AG04449 (cell line): ENCODE results near the gene MELK.

Experiments
- CTCF ChIA-PET: fragments of 350-600 bp; formaldehyde crosslinking; extraction: SDS; loops from one replicate; lab custom pipeline; 2021; ENCODE audit warnings: antibody characterized with exemption; lab: Yijun Ruan, JAX
- POLR2A ChIA-PET: fragments of 400-600, 350-600 bp; formaldehyde crosslinking; extraction: SDS; loops from one replicate; lab custom pipeline; 2020; ENCODE audit warnings: antibody characterized with exemption, inconsistent platforms; lab: Yijun Ruan, JAX
- DNase-seq: peaks from one replicate; pipeline ENCODE4 v3.0.0-alpha.2; 2010; ENCODE audit warnings: low read depth, low spot score
- H3K4me3 ChIP-seq: 2 replicates; pipeline ENCODE4 v1.5.1; 2011; ENCODE audit warnings: low read depth, mild to moderate bottlenecking, control low read depth, low read length
- TF ChIP-seq, protein P1 (sequence below): IDR thresholded peaks from one replicate; pipeline ENCODE4 v1.5.1; 2011; ENCODE audit warnings: mild to moderate bottlenecking, moderate library complexity, low read length, control low read depth, inconsistent platforms; ENCODE audit not compliant: insufficient read depth; ENCODE audit errors: missing control alignments

The MELK gene

DNA sequence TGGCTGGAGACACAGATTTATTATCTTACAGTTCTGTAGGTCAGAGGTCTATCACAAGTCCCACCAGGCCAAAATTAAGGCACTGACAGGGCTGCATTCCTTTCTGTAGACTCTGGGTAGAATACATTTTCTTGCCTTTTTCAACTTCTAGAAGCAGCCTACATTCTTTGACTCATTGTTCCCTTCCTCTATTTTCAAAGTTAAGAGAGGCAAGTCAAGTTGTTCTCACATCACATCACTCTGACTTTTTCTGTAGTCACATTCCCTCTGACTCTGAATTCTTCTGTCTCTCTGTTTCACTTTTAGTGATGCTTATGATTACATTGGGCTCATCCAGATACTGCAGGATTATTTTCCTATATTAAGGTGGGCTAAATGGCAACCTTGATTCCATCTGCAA lies 119.0 kb downstream of the MELK start:
- POLR2A ChIA-PET: no interaction called here
- no peak for DNase-seq
- CTCF ChIA-PET: no interaction called here
- TF ChIP-seq, protein P1, sequence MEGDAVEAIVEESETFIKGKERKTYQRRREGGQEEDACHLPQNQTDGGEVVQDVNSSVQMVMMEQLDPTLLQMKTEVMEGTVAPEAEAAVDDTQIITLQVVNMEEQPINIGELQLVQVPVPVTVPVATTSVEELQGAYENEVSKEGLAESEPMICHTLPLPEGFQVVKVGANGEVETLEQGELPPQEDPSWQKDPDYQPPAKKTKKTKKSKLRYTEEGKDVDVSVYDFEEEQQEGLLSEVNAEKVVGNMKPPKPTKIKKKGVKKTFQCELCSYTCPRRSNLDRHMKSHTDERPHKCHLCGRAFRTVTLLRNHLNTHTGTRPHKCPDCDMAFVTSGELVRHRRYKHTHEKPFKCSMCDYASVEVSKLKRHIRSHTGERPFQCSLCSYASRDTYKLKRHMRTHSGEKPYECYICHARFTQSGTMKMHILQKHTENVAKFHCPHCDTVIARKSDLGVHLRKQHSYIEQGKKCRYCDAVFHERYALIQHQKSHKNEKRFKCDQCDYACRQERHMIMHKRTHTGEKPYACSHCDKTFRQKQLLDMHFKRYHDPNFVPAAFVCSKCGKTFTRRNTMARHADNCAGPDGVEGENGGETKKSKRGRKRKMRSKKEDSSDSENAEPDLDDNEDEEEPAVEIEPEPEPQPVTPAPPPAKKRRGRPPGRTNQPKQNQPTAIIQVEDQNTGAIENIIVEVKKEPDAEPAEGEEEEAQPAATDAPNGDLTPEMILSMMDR: no peak
- H3K4me3 ChIP-seq: no peak overlapping the region

DNA sequence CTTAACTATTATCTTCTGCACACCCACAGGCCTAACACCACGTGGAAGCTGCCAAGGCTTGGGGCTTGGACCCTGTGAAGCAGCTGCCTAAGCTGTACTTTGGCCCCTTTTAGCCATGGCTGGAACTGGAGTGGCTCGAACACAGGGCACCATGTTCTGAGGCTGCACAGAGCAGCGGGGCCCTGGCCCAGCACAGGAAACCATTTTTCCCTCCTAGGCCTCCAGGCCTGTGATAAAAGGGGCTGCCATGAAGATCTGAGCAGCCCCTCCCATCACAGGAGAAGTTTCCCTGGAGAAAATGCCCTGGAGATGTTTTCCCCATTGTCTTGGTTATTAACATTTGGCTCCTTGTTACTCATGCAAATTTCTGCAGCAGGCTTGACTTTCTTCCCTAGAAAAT lies 126.3 kb downstream of the MELK start:
- no peak for DNase-seq

DNA sequence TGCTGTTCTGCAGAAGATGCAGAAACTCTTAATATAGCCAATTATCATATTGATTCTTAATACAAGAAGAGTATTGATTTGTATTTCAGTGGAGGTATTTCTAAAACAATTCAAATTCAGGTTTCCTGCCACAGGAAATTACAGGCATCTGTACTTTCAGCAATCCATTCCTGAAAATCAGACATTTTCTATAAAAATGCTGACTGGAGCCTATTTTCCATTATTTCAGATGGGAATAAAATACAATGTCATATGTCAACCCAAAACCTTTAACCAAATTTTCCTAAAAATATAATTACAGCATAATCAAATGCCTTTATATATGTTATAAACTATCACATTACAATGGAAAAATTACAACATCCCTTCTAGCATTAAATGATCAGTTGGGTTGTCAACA lies 131.5 kb downstream of the MELK start:
- DNase-seq: no peak
- TF ChIP-seq, protein P1: no peak
- ChIA-PET POLR2A (no interaction called here), CTCF (no interaction called here)
- H3K4me3 ChIP-seq: no peak overlapping the region

More for the DNA sequence above, 126.3 kb downstream of the MELK start:
- ChIA-PET POLR2A (no interaction called here), CTCF (no interaction called here)
- TF ChIP-seq, protein P1: no peak
- no peak overlapping the region for H3K4me3 ChIP-seq

DNA sequence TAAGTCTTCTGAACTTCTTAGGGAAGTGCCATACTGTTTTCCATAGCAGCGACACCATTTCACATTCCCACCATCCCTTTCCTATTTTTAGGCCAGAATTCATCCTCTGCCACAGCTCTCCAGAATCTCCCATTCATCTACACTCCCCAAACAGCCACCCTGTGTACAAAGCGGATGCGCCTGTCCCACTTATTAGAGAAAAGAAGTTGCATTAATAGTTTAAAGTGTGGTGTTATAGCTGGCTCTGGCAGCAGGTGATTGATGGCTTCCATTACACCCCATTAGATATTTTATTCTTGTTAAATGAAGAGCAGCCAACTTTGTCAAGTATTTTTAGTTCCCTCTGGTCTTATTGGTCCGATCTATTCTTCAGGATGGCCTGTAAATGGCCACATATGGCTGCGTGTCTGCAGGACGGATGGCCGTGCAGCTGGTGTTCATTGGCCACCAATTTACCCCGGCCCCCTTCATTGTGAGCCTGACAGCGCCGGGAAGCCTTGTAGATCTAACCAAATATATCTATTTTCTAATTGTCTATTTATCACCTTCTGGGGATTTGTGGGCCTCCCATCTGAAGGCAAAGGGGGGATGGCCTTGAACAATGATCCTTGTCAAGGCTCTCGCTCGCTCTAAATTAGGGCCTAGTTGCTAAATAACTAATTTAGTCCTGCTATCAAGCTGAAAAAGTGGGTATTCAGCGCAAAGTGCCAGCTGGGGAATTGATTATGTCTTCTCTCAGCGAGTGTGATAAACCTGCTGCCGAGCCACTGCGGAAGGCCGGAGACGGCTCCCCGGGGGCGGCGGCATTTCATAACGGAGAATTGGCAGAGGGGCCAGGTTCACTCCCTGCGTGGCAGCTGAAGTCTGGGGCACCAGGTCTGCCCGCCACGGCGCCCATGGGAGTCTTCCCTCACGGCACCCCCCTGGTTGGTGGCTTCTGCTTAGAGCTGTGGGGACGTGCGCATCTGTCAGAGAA lies 141.1 kb downstream of the MELK start:
- POLR2A ChIA-PET: no interaction called here
- TF ChIP-seq, protein P1: no peak
- CTCF ChIA-PET: interaction anchor here (1.1 kb wide), 1 partner anchor 15 kb away, joined by 5 read pairs; no protein-coding TSS in a partner anchor

DNA sequence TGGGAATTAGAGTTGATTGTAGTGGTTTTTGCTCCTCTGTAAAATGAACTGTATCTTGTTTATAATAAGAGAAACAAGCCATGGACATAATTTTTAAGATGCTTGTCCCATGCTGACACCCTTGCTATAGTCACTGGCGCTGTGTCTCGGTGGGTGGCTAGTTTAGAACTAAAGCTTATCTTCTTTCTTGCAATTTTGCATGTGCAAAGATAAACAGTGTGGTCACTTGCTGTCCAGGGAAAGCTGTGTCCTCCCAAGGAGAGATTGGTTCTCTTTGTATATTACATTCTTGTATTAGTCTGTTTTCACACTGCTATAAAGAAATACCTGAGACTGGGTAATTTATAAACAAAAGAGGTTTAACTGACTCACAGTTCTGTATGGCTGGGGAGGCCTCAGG lies 143.8 kb downstream of the MELK start:
- H3K4me3 ChIP-seq: no peak overlapping the region
- POLR2A ChIA-PET: no interaction called here
- TF ChIP-seq, protein P1: no peak
- no peak for DNase-seq
- CTCF ChIA-PET: interaction anchor here (1.3 kb wide), 1 partner anchor 12 kb away, joined by 4 read pairs; no protein-coding TSS in a partner anchor

More for the DNA sequence above, 141.1 kb downstream of the MELK start:
- H3K4me3 ChIP-seq: no peak overlapping the region
- no peak for DNase-seq

DNA sequence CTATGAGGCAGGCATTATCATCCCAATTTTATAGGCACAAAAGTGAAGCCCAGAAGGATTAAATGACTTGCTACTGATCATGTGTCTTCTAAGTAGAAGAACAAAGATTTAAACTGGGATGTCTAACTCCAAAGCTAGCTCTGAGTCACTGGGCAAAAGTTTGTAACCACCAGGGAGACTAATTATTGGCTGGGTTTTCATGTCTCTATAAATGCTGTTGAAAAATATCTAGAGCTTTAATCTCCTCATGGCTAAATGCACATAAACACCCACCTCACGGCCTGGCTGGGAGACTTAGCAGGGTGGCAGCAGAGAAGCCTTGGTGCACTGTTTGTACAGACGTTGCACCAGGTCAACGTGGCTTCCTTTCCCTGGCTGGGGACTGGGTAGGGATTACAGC lies 144.6 kb downstream of the MELK start:
- no peak for DNase-seq
- ChIA-PET POLR2A (no interaction called here), CTCF (interaction anchor here (1.2 kb wide), 1 partner anchor 11 kb away, joined by 8 read pairs; no protein-coding TSS in a partner anchor)
- no peak overlapping the region for H3K4me3 ChIP-seq
- TF ChIP-seq, protein P1: no peak
